GM10266 (cell line): ENCODE measurements around the gene IL17RB.

Experiments
- DNase-seq: peaks from one replicate; pipeline ENCODE4 v3.0.0; 2012; ENCODE audit errors: extremely low spot score
- CTCF ChIP-seq: IDR thresholded peaks from 2 replicates; pipeline ENCODE4 v1.5.1; 2012; ENCODE audit warnings: mild to moderate bottlenecking, low read depth; ENCODE audit not compliant: control insufficient read depth, insufficient read depth; ENCODE audit errors: missing control alignments

Gene IL17RB

GRCh38 chr3:53823956-53824657, 22.3 kb upstream of the IL17RB start:
- TF ChIP-seq CTCF: no peak
- DNase-seq: no peak

- no peak for DNase-seq
- TF ChIP-seq CTCF: no peak
Measured at GRCh38 chr3:53824795-53825194, 21.6 kb upstream of the IL17RB start.

GRCh38 chr3:53826048-53826447, 20.3 kb upstream of the IL17RB start:
- DNase-seq: no peak
- TF ChIP-seq CTCF: no peak

- TF ChIP-seq CTCF: no peak
- DNase-seq: no peak
Measured at GRCh38 chr3:53828581-53828980, 17.8 kb upstream of the IL17RB start.

- TF ChIP-seq CTCF: no peak
- DNase-seq: no peak
Measured at GRCh38 chr3:53829605-53830004, 16.8 kb upstream of the IL17RB start.

- no peak for TF ChIP-seq CTCF
- DNase-seq: no peak
Measured at GRCh38 chr3:53830944-53831343, 15.4 kb upstream of the IL17RB start.

GRCh38 chr3:53833053-53833645, 13.2 kb upstream of the IL17RB start:
- TF ChIP-seq CTCF: no peak
- no peak for DNase-seq
